Adrenal gland (tissue), 12 donors: ENCODE measurements around the gene ARHGAP6. TPM values are rescaled to one million over a fixed set of nuclear protein-coding genes. Genes with fewer than 3 reads are reported as not detected.
A peak's percentile ranks its signal among the peaks of the same experiment; 100 is the strongest.

Experiments used
- DNase-seq, 7 donors: peaks; one replicate each; pipeline ENCODE4 v3.0.0-alpha.2; 2019 to 2020
- H3K27ac ChIP-seq, 5 donors: fragments of 200-600 bp; sonication (generic) in 4 of 5; 1 replicate in 3 of 5; 2 replicates in 2 of 5; pipeline versions ENCODE4 v1.5.1 to v1.8.0; 2016 to 2020; ENCODE audit warnings: mild to moderate bottlenecking in 1 of 5
- H3K27me3 ChIP-seq: fragments of 200-600 bp; 2 replicates; pipeline ENCODE4 v1.8.0; 2021
- H3K36me3 ChIP-seq, 2 donors: fragments of 200-600 bp; replicated peaks in 1 of 2; 1 replicate in 1 of 2; 2 replicates in 1 of 2; pipeline versions ENCODE4 v1.5.1 to v1.8.0; 2018 to 2022
- H3K4me1 ChIP-seq, 2 donors: fragments of 200-600 bp; replicated peaks in 1 of 2; 1 replicate in 1 of 2; 2 replicates in 1 of 2; pipeline versions ENCODE4 v1.5.1 to v1.8.0; 2018 to 2021
- H3K4me3 ChIP-seq, 4 donors: fragments of 200-600 bp; sonication (generic) in 3 of 4; one replicate each; pipeline ENCODE4 v1.5.1; 2016 to 2018
- H3K9me3 ChIP-seq, 3 donors: fragments of 200-600 bp; sonication (generic) in 1 of 3; replicated peaks in 1 of 3; 1 replicate in 2 of 3; 2 replicates in 1 of 3; pipeline versions ENCODE4 v1.5.1 to v1.8.0; 2016 to 2021
- POLR2A ChIP-seq, 2 donors: fragments of 450-650 bp; IDR thresholded peaks; one replicate each; pipeline ENCODE4 v1.6.1; 2017; ENCODE audit warnings: antibody characterized with exemption in 2 of 2, mild to moderate bottlenecking in 2 of 2, moderate library complexity in 1 of 2
- WGBS, 4 donors: extraction: QIAGEN DNeasy Blood & Tissue Kit in 2 of 4; methylation state at CpG; one replicate each; pipeline versions ENCODE4 v1.1.5 to v1.1.7; 2013 to 2017; 5-methylcytosine and 5-hydroxymethylcytosine counted together
- intact Hi-C, 2 donors: fragments of 100-400 bp; cut with DNase I; formaldehyde crosslinking; loops; one replicate each; pipeline versions ENCODE4 v1.14.1 to v1.15.0; 2022 to 2023
- polyA plus RNA-seq, 3 donors: library from polyadenylated mRNA; stranded (reverse); fragments of 200-250 nt in 2 of 3; fragments of 350-450 nt in 1 of 3; fragmentation: Illumina TruSeq in 1 of 3; extraction: RNeasy Lipid Tissue Mini Kit (QIAGEN cat#74804) in 1 of 3; gene quantifications; one replicate each; pipeline ENCODE4 v1.2.3, GENCODE V29; 2013 to 2014
- total RNA-seq, 9 donors: library from RNA; depleted of rRNA in 4 of 9; stranded (reverse); fragments of >200 nt in 4 of 9; fragments of 120-200 nt in 1 of 9; fragmentation: NEBNext Ultra II Directional in 1 of 9; extraction: Animal tissue kit (Norgen Biotek cat#: 25700) in 1 of 9; gene quantifications; one replicate each; pipeline versions ENCODE4 v1.1.0 to v1.2.4, GENCODE V29; 2013 to 2023
- TF ChIP-seq, protein P1 (sequence below), 6 experiments: fragments of 450-650 bp in 4 of 6; fragments of 200-600 bp in 2 of 6; sonication (generic) in 1 of 6; IDR thresholded peaks; 1 replicate in 5 of 6; 2 replicates in 1 of 6; pipeline versions ENCODE4 v1.5.1 to v1.8.0; 2016 to 2021; ENCODE audit warnings: antibody characterized with exemption in 6 of 6, mild to moderate bottlenecking in 2 of 6, moderate library complexity in 1 of 6
- donor health status: healthy with polysubstance abuse.
- donor health status: Bipolar disorder and iron deficiency.
- donor health status: DM: yes; HTN: yes; CAD: no.
- donor health status: DM: no; HTN: no; CAD: no.
- donor health status: DM: no; HTN: no; CAD: no.
- donor health status: DM: yes; HTN: yes; CAD: no.

The ARHGAP6 gene
- total and polyA plus RNA-seq, 12 donors: 0.78 to 4.2 (median 2.7) TPM

DNA sequence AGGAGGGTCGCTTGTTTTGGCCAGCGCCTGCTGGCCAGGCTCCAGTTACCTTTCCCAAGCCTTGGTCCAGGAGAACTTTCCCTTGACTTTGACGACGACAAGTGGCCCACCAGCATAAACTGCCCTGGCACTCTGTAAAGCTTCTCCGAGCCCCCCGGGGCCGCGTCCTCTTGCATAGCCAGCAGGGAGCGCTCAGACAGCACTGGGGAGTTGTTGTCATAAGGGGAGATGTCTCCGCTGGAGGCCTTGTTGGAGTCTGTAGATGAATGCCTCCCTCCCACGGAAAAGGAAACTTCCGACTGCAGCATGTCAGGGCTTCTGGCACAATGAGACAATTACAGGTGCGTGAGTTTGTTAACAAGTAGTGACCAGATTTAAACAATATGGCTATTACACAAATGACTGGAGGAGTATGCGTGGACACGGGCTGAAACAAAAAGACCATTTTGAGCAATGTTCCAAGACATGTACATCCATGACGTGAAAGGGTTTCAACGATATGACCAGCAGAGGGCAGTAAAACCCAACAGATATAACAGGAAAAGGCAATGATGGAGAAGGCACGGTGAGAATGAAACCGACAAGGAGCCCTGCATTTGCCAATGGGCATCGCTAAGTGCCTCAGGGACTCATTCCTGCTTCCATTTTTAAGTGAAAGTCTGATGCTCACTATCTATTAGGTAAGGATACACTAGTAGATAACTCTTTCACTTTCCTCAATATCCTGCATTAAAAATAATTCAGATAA, 521.6 kb downstream of the ARHGAP6 start:
- TF ChIP-seq, protein P1, sequence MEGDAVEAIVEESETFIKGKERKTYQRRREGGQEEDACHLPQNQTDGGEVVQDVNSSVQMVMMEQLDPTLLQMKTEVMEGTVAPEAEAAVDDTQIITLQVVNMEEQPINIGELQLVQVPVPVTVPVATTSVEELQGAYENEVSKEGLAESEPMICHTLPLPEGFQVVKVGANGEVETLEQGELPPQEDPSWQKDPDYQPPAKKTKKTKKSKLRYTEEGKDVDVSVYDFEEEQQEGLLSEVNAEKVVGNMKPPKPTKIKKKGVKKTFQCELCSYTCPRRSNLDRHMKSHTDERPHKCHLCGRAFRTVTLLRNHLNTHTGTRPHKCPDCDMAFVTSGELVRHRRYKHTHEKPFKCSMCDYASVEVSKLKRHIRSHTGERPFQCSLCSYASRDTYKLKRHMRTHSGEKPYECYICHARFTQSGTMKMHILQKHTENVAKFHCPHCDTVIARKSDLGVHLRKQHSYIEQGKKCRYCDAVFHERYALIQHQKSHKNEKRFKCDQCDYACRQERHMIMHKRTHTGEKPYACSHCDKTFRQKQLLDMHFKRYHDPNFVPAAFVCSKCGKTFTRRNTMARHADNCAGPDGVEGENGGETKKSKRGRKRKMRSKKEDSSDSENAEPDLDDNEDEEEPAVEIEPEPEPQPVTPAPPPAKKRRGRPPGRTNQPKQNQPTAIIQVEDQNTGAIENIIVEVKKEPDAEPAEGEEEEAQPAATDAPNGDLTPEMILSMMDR (IDR thresholded peaks at IDR 0.05): peak; percentile 46 to 79 (median 64)
- TF ChIP-seq POLR2A (IDR thresholded peaks at IDR 0.05): no peak
- 16 to 25% (median 21%) methylated on average over 12 to 20 of the region's 20 CpGs for WGBS, 4 donors
- Histone ChIP-seq H3K4me1 (no peaks in the 10 kb centered on the region), H3K27ac (no peak overlapping the region), H3K9me3 (no peaks in the 10 kb centered on the region), H3K4me3 (no peak overlapping the region), H3K36me3 (no peaks in the 10 kb centered on the region), H3K27me3 (peaks cover 23% of the 10 kb centered on the region)
- intact Hi-C loops: no loop called here
- peak; percentile 52 to 76 (median 68) for DNase-seq

DNA sequence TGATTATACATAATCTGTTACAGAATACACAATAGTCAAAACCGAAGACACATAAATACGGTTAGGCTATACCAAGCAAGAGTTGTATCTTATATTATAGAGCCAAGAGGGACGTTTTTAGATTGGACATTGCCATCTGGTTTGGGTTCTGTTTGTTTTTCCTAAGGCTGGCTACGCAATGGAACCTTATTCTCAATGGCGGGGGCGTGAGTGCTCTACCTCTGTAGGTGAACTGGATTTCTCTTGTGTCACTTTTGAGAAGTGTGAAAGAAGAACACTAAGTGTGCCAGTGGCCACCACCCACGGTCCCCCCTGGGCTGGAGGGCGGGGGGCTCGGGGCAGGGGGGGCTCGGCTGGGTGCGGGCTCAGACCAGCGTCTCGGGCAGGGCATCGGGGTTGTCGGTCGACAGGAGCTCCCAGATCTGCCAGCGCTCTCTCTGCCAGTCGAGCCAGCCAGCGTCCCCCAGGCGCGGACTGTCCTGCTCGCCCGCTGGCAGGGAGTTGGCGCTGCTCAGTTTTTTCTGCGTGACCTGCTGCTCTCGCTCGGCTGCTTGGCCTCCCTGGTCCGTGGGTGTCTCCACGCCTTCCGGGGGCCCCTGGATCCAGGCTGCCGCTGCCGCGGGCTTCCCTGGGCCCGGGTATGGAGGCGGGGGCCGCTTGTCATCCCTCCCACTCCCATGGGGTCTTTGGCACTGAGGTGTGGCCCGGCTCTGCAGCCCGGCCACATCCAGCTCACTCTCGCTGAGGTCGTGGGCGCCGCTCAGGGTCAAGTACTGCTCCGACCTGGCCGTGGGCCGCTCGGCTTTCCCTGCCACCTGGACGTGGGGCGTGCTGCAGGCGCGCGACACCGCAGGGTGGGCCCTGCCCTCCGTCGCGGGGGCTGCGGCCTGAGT, 527.0 kb downstream of the ARHGAP6 start:
- intact Hi-C loops: loop anchor here (10.0 kb wide), 1 partner anchor 954 kb away; no protein-coding TSS in a partner anchor
- Histone ChIP-seq H3K4me1 (no peaks in the 10 kb centered on the region), H3K36me3 (no peaks in the 10 kb centered on the region), H3K9me3 (no peaks in the 10 kb centered on the region), H3K27me3 (peaks cover 14% of the 10 kb centered on the region), H3K4me3 (no peak overlapping the region), H3K27ac (no peak overlapping the region)
- no peak for DNase-seq
- 63 to 79% (median 66%) methylated on average over 10 to 56 of the region's 56 CpGs for WGBS, 4 donors
- no peak for TF ChIP-seq POLR2A (IDR thresholded peaks at IDR 0.05)
- TF ChIP-seq, protein P1 (IDR thresholded peaks at IDR 0.05): no peak

DNA sequence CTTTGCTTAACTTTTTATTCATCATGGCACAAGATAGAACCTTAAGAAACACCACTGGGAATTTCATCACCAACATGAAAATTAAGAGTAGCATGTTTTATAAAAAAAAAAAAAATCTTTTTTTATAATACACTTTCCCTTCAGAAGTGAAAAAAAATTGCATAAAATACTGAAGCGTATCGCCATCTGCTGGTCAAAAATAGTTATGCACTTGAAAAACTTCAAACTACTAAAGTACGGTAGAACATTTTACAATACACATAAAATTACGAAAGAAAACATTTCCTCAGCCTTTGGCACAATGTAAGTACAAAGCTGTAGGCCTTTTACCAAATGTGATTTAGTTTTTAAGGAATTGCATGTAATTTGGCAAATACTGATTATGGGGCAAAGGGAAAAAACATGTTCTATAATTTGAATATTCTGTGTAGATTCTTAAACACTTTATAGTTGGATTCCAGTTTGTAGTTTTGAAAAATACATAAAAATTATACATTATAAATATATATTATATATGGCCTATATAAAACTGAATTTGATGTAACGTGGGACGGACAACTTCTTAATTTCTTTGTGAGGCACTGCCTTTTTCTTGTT, 528.1 kb downstream of the ARHGAP6 start:
- Histone ChIP-seq H3K4me3 (no peak overlapping the region), H3K4me1 (no peaks in the 10 kb centered on the region), H3K9me3 (no peaks in the 10 kb centered on the region), H3K36me3 (no peaks in the 10 kb centered on the region), H3K27ac (no peak overlapping the region), H3K27me3 (peaks cover 14% of the 10 kb centered on the region)
- TF ChIP-seq, protein P1 (IDR thresholded peaks at IDR 0.05): peak; percentile 46 to 81 (median 54)
- TF ChIP-seq POLR2A (IDR thresholded peaks at IDR 0.05): no peak
- intact Hi-C loops: loop anchor here (10.0 kb wide), 1 partner anchor 953 kb away; no protein-coding TSS in a partner anchor
- 26 to 30% (median 27%) methylated on average over 6 of the region's 6 CpGs for WGBS, 4 donors
- no peak for DNase-seq
